ENCODE measurements around the gene LANCL2. TPM values are rescaled to one million over a fixed set of nuclear protein-coding genes. Genes with fewer than 3 reads are reported as not detected.

LANCL2 gene
- total RNA-seq, 1 donor from 2014 or later = 21.5 TPM

DNA sequence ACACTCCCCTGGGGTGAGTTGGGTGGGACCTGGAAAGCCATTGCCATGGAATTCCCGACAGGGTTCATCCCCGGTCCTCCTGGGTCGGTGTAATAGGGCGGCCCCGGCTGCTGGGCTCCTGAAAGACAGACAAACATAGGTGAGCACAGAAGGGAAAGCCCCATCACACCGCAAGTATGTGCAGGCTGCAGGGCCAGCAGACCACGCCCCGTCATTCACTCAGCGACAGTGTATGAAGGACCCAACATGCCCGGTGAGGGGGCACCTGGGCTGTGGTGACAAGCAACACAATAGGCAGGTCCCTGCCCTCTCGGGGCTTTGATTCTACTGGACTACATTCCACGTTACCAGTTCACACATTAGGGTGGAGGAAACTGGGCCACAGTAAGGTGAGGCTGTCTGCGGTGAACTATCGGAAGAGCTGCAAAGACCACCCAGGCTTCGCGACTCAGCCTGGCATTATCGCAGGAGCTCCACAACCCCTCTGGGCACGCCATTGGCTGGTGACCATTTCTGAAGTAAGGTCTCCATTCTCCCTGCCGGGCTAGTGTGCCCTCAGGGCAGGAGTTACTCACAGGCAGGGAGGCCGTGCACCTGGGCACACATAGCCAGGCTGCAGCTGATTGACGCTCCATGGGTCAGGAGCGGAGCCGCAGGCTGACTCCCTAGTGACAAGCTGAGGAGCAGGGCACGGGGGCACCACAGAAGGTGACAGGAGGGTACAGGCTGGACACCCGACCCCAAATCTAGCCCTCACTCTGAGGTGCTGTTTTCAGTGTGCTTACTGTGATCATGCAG is 108.0 kb downstream of the LANCL2 start:
- ChIA-PET CTCF (no interaction called here), POLR2A (no interaction called here)
- TF ChIP-seq, protein P1, sequence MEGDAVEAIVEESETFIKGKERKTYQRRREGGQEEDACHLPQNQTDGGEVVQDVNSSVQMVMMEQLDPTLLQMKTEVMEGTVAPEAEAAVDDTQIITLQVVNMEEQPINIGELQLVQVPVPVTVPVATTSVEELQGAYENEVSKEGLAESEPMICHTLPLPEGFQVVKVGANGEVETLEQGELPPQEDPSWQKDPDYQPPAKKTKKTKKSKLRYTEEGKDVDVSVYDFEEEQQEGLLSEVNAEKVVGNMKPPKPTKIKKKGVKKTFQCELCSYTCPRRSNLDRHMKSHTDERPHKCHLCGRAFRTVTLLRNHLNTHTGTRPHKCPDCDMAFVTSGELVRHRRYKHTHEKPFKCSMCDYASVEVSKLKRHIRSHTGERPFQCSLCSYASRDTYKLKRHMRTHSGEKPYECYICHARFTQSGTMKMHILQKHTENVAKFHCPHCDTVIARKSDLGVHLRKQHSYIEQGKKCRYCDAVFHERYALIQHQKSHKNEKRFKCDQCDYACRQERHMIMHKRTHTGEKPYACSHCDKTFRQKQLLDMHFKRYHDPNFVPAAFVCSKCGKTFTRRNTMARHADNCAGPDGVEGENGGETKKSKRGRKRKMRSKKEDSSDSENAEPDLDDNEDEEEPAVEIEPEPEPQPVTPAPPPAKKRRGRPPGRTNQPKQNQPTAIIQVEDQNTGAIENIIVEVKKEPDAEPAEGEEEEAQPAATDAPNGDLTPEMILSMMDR (IDR thresholded peaks at IDR 0.05) = no peak
- Mint-ChIP-seq H3K27me3 (no peaks in the 10 kb centered on the region), H3K4me3 (no peak overlapping the region), H3K9me3 (no peaks in the 10 kb centered on the region), H3K27ac (no peak overlapping the region), H3K36me3 (ENCODE audit: low read depth) (peaks cover 76% of the 10 kb centered on the region), H3K4me1 (peaks cover 55% of the 10 kb centered on the region)
- intact Hi-C loops (cut with micrococcal nuclease) = no loop called here
- DNase-seq (no peak), ATAC-seq (ENCODE audit: low read depth) (no peak)

DNA sequence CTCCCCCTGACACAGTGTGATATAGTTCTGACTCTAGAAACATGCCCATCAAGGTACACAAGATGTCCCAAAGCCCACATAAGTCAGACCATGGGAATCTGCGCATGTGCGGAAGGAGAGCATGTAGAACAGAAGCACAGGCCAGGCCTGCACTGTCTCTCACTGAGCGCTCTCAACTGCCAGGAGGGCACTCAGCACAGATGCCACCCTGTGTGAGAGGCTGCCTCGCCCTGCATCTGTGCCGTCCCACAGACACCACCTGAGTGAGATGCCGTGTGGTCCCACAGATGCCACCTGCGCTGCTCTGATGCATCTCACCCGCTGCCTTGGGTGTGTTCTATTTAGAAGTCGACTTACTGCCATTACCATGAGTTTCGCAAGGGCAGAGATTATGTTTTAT is 108.8 kb downstream of the LANCL2 start:
- no peak for DNase-seq
- Mint-ChIP-seq H3K36me3 (ENCODE audit: low read depth) (peaks cover 75% of the 10 kb centered on the region), H3K9me3 (no peaks in the 10 kb centered on the region), H3K27me3 (no peaks in the 10 kb centered on the region), H3K27ac (no peak overlapping the region), H3K4me3 (no peak overlapping the region), H3K4me1 (peaks cover 55% of the 10 kb centered on the region)
- TF ChIP-seq, protein P1 (IDR thresholded peaks at IDR 0.05) = no peak
- intact Hi-C loops (cut with micrococcal nuclease) = no loop called here
- CTCF ChIA-PET = no interaction called here
- POLR2A ChIA-PET = interaction anchor here (1.4 kb wide), 1 partner anchor 59 kb away, joined by 3 read pairs; no protein-coding TSS in a partner anchor
- no peak for ATAC-seq (ENCODE audit: low read depth)

DNA sequence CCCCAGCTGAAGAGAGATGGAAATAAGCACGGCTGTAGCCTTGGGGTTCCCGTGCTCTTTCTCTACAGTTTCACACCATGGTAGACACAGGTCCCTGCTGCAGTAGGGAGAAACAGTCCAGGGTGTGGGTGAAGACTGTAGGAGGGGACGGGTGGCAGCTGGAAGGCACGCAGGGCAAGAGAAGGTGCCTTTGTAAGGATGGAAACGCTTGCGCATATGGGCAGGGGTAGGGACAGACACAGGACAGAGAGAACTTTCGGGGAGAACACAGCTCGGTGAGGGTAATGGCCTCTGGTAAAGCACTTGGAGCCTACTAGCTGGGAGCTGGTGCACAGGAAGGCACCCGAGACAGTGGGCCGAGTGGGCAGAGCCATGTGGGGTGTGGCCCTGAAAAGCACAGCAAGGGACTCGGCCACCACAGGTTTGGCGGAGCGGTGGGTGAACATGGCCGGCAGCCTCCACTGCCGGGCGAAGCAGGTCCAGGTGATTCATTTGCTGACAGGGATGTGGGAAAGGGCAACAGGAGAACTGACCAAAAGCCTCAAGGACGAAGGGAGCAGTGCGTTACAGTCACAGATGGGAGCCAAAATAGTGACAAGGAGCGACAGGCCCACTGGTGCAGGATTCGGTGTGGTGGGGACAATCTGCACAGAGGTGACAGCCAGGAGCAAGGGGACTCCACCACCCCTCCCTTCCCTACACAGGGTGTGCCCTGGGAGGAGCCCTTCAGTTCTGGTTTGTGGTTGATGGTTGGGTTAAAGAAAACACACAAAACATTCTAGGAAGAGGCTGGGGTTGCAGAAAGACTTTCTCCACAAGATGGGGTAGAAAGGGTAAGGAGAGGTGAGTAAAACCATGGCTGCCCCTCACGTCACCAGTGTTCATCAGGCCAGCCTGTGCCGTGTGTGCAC is 110.1 kb downstream of the LANCL2 start:
- ChIA-PET POLR2A (interaction anchor here (1.4 kb wide), 1 partner anchor 58 kb away, joined by 3 read pairs; no protein-coding TSS in a partner anchor), CTCF (no interaction called here)
- Mint-ChIP-seq H3K9me3 (no peaks in the 10 kb centered on the region), H3K4me3 (no peak overlapping the region), H3K4me1 (peaks cover 48% of the 10 kb centered on the region), H3K27me3 (no peaks in the 10 kb centered on the region), H3K27ac (peak overlapping the region; percentile 57), H3K36me3 (ENCODE audit: low read depth) (peaks cover 72% of the 10 kb centered on the region)
- intact Hi-C loops (cut with micrococcal nuclease) = no loop called here
- DNase-seq = no peak
- ATAC-seq (ENCODE audit: low read depth) = no peak
- TF ChIP-seq, protein P1 (IDR thresholded peaks at IDR 0.05) = no peak

DNA sequence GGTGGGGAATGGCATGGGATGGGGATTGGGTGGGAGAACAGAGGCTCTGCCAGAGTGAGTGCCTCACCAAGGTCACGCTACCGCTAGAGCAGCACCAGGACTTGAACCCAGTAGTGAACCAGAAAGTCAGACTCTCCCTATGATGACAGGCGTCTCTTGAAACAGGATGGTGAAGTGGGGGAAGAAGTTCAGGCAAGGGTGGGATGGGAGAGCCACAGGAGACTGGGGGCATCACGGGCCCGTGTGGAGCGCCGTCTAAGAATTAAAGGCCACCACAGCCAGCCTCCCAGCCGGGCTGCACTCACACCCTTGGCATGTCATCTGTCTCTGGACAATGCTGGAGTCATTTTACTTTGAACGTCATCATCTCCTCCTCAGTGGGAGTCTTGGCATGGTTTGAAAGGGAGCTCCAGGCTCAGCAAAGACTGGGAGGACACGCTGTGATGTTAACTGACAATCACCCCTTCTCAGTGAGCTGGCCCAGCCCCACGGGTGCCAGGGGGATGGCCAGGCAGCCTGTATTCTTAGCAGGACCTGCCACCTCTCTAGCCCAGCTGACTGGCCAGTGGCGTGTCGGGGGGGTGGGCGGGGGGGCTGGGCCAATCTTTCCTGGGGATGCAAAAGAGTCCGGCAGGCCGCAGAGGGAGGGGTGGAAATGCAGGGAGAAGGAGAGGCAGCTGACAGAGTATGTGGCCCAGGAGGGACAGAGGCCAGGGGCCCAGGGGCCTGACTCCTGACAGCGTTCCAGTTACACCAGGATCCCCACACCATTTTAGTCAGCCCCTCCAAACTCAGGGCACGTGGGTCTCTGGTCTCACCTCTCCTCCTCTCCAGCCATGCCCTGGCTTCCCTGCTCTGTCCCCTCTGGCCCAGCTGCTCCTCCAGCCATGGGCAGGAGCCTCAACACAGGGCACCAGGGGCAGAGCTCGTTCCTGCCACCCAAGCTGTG is 111.0 kb downstream of the LANCL2 start:
- Mint-ChIP-seq H3K27me3 (no peaks in the 10 kb centered on the region), H3K4me1 (peaks cover 47% of the 10 kb centered on the region), H3K36me3 (ENCODE audit: low read depth) (peaks cover 76% of the 10 kb centered on the region), H3K9me3 (no peaks in the 10 kb centered on the region), H3K27ac (peak overlapping the region; percentile 35), H3K4me3 (peak overlapping the region; percentile 24)
- CTCF ChIA-PET = no interaction called here
- POLR2A ChIA-PET = no interaction called here
- TF ChIP-seq, protein P1 (IDR thresholded peaks at IDR 0.05) = no peak
- DNase-seq = no peak
- intact Hi-C loops (cut with micrococcal nuclease) = no loop called here
- no peak for ATAC-seq (ENCODE audit: low read depth)

Data from activated B cell treated with CpG ODN at 0.5 μM for 24 hours (primary cell).